ENCODE measurements around the gene STRA8. TPM values are rescaled to one million over a fixed set of nuclear protein-coding genes. Genes with fewer than 3 reads are reported as not detected.

STRA8 gene
- total and polyA plus RNA-seq, 2 of the 13 experiments (the other 11 are each of a cell fraction or from before 2014, with no cell fraction given) = not detected

GRCh38 chr7:135208102-135208793, 25.4 kb upstream of the STRA8 start:
- Histone ChIP-seq H3K36me3 (replicated peaks in 1 of 2; ENCODE audit: control insufficient read depth in 1 of 2, insufficient read depth in 2 of 2, low read length in 2 of 2) (peaks cover 6 to 9% of the 10 kb centered on the region in 2 experiments; a peak in 4 of 5 replicates), H3K27ac (ENCODE audit: extremely low read length, insufficient read depth, low read length) (peak overlapping the region; percentile 17), H4K20me1 (ENCODE audit: insufficient read depth, low read length) (no peaks in the 10 kb centered on the region), H2AFZ (ENCODE audit: low read length) (no peak overlapping the region), H3K9ac (ENCODE audit: insufficient read depth, low read depth, low read length) (peak overlapping the region; percentile 37; the same call in 1 of the 2 replicates), H3K4me1 (ENCODE audit: insufficient read depth, low read length) (peaks cover 42% of the 10 kb centered on the region), H3K79me2 (ENCODE audit: insufficient read depth, low read length) (peaks cover 9% of the 10 kb centered on the region), H3K27me3 (ENCODE audit: control insufficient read depth in 1 of 2, insufficient read depth in 2 of 2, low read length in 2 of 2) (no peaks in the 10 kb centered on the region; a peak in 1 of 5 replicates), H3K4me2 (ENCODE audit: low read depth, low read length) (peak overlapping the region; percentile 54), H3K9me3 (ENCODE audit: low read length) (no peaks in the 10 kb centered on the region), H3K4me3 (replicated peaks in 1 of 3; ENCODE audit: insufficient read depth in 1 of 3, low read depth in 2 of 3, low read length in 3 of 3) (peak overlapping the region in 1 of 3 experiments; percentile 17; a peak in 1 of 6 replicates)
- in situ Hi-C loops (cut with HindIII; ENCODE audit: extremely low pct_ligation_motif_present, low pct_unique_long_range_greater_than_20kb) = no loop called here
- POLR2A ChIA-PET = interaction anchor here (1.1 to 1.6 kb wide), 3 partner anchors 10 to 60 kb away, joined by 3 to 7 read pairs (median 6); partner anchors contain the start of genes CYREN and TMEM140
- WGBS (ENCODE audit: low lambda C conversion rate) = 58% methylated on average over 6 of the region's 6 CpGs
- DNase-seq (ENCODE audit: low spot score) (peak; percentile 44), ATAC-seq (peak; percentile 66), FAIRE-seq (peak; percentile 68)
- CTCF ChIA-PET (ENCODE audit: low intra/inter-chr PET ratio, low total read pairs) = no interaction called here
- BruUV-seq (replicated peaks) = no TSS peak
- intact Hi-C loops (cut with micrococcal nuclease; ENCODE audit: unreplicated experiment) = no loop called here
- TF ChIP-seq SAP130 (CRISPR knock-in tag; IDR thresholded peaks at IDR 0.05; ENCODE audit: low read depth) = 0 out of 2 replicates have a peak, but pooled peaks have one; percentile 17
- 0 out of 2 replicates have a peak, but pooled peaks have one; percentile 10 for TF ChIP-seq ZNF350 (CRISPR knock-in tag; IDR thresholded peaks at IDR 0.05; ENCODE audit: borderline replicate concordance, low read depth)
- TF ChIP-seq ZBED4 (CRISPR knock-in tag; IDR thresholded peaks at IDR 0.05; ENCODE audit: borderline replicate concordance) = 0 out of 2 replicates have a peak, but pooled peaks have one; percentile 4
- TF ChIP-seq, protein P1, sequence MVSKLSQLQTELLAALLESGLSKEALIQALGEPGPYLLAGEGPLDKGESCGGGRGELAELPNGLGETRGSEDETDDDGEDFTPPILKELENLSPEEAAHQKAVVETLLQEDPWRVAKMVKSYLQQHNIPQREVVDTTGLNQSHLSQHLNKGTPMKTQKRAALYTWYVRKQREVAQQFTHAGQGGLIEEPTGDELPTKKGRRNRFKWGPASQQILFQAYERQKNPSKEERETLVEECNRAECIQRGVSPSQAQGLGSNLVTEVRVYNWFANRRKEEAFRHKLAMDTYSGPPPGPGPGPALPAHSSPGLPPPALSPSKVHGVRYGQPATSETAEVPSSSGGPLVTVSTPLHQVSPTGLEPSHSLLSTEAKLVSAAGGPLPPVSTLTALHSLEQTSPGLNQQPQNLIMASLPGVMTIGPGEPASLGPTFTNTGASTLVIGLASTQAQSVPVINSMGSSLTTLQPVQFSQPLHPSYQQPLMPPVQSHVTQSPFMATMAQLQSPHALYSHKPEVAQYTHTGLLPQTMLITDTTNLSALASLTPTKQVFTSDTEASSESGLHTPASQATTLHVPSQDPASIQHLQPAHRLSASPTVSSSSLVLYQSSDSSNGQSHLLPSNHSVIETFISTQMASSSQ (IDR thresholded peaks at IDR 0.05; ENCODE audit: low read depth) = peak; percentile 52; the same call in 1 of the 2 replicates
- TF ChIP-seq, protein P1 (CRISPR knock-in tag; IDR thresholded peaks at IDR 0.05; ENCODE audit: borderline replicate concordance) = peak; percentile 20; the same call in 1 of the 2 replicates
- TF ChIP-seq ARNTL (CRISPR knock-in tag; IDR thresholded peaks at IDR 0.05) = no peak
- TF ChIP-seq MEIS2 (CRISPR knock-in tag; IDR thresholded peaks at IDR 0.05) = no peak
- TF ChIP-seq GMEB2 (CRISPR knock-in tag; IDR thresholded peaks at IDR 0.05; ENCODE audit: low read depth) = no peak
- TF ChIP-seq, protein P2, sequence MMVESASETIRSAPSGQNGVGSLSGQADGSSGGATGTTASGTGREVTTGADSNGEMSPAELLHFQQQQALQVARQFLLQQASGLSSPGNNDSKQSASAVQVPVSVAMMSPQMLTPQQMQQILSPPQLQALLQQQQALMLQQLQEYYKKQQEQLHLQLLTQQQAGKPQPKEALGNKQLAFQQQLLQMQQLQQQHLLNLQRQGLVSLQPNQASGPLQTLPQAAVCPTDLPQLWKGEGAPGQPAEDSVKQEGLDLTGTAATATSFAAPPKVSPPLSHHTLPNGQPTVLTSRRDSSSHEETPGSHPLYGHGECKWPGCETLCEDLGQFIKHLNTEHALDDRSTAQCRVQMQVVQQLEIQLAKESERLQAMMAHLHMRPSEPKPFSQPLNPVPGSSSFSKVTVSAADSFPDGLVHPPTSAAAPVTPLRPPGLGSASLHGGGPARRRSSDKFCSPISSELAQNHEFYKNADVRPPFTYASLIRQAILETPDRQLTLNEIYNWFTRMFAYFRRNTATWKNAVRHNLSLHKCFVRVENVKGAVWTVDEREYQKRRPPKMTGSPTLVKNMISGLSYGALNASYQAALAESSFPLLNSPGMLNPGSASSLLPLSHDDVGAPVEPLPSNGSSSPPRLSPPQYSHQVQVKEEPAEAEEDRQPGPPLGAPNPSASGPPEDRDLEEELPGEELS (CRISPR knock-in tag; IDR thresholded peaks at IDR 0.05) = 0 out of 2 replicates have a peak, but pooled peaks have one; percentile 30
